HG03045 (cell line): ENCODE data around the gene ERCC6L.
"Not testable (repeated sequence)": the region's sequence is repeated elsewhere in the genome, so short reads cannot be mapped to it uniquely, and the experiment has no call there.

Source experiments
- ATAC-seq: cut with Tn5 transposase; IDR thresholded peaks from one replicate; pipeline ENCODE4 v1.9.1; 2021; ENCODE audit warnings: mild to moderate bottlenecking, moderate library complexity; ENCODE audit not compliant: unreplicated experiment

Gene ERCC6L

GRCh38 chrX:72176981-72177380, 61.8 kb downstream of the ERCC6L start:
- ATAC-seq: no peak

- ATAC-seq: not testable (repeated sequence)
Measured at GRCh38 chrX:72176289-72176688, 62.5 kb downstream of the ERCC6L start.

GRCh38 chrX:72169008-72169728, 69.7 kb downstream of the ERCC6L start:
- no peak for ATAC-seq

- no peak for ATAC-seq
Measured at GRCh38 chrX:72165551-72165950, 73.3 kb downstream of the ERCC6L start.

GRCh38 chrX:72159769-72160168, 79.1 kb downstream of the ERCC6L start:
- ATAC-seq: no peak

GRCh38 chrX:72158773-72159172, 80.1 kb downstream of the ERCC6L start:
- ATAC-seq: no peak
